Panc1 (cell line): ENCODE measurements around the gene BMP10.

Source experiments
- CTCF ChIP-seq: fragments of 450-650 bp; IDR thresholded peaks from 2 replicates; pipeline ENCODE4 v1.5.1; 2017; ENCODE audit warnings: mild to moderate bottlenecking
- SIN3A ChIP-seq: IDR thresholded peaks from 2 replicates; pipeline ENCODE4 v1.6.1; 2012; ENCODE audit warnings: low read depth, mild to moderate bottlenecking, low read length, moderate library complexity, borderline replicate concordance; ENCODE audit not compliant: insufficient read depth

GRCh38 chr2:68824831-68825230, 46.4 kb downstream of the BMP10 start:
- TF ChIP-seq SIN3A (no peak), CTCF (no peak)
